MV-4-11 (cell line): Measurements from ENCODE around the gene GRID1.

ENCODE experiments used
- DNase-seq: peaks from one replicate; lab custom pipeline; 2025; lab: John Stamatoyannopoulos, UW

GRID1 gene

DNA sequence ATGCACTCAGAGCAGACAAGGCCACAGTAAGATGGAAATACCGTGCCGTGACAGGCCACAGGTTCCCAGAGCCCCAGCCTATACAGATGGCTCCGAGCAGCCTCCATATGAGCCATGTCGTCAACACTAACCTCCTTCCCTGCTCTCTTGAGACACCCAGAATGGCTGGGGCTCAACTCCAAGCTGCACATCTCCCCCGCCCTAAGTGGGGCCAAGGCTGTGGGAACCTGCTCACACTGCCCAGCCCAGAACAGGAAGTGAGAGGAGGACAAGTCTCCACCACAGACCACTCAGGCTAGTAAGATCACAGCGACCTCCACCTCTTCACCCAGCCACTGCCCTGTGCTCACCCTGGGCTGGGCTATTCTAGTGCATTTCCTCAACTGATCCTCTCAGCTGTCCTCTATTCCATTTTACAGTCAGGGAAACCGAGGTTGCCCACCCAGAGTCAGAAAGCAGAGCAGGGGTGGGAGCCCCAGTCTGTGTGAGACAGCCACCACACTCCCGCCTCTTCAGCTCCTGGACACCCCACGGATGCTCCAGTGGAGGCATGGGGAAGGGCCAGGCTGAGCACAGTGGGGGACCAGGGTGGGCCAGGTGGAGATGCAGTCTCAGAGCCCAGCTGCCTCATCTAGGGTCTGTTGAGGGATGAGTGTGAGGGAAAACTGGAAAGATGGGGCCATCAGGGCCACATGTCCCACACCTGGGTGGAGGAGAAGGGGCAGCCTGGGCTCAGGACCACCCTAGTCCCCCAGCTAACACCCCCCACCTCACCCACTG lies 11.6 kb downstream of the GRID1 start:
- DNase-seq, result peak; percentile 94

DNA sequence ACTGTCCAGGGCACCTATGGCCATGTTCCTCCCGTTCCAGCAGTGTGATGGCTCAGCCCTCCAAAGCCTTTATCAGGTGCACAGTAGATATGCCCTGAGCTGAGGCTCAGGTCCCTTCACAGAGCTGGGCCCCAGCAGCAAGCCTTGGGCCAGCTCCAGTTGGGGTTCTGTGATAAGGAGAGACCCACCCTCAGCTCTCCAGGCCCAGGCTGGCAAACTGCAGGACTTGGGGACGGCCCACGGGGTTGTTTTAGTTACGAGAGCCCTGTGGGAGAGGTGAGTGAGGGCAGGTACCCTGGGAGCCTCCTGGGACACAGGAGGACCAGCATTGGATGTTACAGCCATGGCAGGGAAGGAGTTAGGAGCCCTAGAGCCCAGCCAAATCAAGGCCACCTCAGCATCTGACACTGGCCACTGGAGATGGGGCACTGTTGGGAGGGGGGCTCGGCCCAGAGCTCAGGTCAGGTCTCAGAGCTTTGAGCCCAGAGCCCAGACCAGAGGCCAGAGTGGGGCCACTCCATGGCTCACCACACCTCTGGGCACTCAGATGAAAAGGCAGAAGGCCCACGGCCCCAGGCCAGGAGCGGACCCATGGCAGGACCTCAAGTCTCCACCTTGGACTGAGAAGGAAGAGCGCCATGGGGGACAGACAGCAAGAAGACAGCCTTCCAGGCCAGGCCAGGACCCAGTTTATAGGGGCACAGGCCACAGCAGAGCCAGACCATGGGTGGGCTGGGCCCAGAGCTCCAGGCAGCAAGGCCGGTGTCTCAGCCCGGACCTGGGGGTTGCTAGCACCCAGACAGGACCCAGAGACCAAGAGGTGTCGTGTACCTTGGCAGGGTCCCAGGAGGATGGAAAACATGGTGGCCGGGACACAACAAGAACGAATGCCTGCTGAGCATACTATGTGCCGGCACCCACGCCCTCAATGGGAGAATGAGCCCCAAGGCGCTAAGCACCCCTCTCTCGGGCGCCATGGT lies 12.8 kb downstream of the GRID1 start:
- no peak for DNase-seq

DNA sequence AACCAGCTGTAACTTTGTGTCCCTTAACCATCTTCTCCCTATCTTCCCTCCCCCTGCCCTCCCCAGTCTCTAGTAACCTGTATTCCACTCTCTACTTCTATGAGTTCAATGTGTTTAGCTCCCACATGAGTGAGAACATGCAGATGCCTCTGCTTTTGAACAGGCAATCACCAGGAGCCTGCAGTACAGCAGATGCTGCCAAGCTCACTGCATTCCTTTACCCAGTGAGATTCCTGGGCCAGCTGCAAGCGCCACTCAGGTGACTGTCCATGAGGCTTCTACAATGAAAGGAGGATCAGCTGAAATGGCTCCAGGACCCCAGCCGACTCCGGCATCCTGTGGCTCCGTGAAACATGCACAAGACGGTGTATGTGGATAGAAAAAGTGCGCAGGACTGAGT lies 15.7 kb downstream of the GRID1 start:
- DNase-seq, result no peak

DNA sequence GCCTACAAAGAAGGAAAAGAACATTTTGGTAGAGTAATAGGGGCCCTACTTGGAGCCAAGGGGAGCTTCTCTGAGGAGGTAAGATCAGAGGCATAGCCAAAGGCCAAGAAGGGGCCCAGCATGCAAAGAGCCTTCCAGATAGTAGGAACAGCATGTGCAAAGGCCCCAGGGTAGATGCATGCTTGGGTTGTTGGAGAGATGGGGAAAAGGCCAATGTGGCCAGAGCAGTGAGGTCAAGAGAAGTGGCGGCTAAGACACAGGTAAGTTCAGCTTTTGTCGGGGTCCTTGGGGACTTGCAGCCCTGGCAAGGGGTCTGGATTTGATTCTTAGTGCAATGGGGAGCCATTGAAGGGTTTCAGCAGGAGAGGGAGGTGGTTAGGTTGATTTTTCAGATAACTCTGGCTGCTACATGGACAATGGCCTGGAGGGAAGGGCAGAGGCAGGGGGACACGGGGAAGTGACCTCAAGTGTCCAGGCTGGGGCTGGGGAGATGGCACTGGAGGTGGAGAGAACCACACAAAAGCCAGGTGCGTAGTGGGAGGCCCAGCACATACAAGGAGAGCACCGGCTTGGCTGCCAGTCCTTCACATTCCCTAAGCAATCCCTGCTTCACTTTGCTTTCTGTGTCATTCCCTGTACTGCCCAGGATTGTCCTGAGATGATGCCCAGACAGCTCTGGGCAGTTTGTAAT lies 16.5 kb downstream of the GRID1 start:
- DNase-seq, result no peak

DNA sequence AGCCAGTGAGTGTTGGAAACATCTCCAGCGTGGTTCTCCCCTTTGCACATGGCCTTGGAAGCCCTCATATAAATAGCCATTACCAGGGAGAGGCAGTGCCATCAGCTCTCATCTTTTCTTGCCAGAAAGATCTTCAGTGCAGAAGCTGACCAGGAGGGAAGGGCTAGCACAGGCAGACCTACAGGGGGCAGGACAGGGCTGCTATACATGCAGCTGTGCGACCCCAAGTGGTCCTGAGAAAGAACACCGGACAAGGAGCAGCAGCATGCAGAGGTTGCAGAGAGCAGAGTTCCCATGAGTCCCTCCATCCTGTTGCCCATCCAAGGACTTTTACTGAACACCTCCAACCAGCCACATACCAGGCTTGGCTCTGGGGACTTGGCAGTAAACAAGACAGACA lies 17.1 kb downstream of the GRID1 start:
- DNase-seq, result peak; percentile 40

DNA sequence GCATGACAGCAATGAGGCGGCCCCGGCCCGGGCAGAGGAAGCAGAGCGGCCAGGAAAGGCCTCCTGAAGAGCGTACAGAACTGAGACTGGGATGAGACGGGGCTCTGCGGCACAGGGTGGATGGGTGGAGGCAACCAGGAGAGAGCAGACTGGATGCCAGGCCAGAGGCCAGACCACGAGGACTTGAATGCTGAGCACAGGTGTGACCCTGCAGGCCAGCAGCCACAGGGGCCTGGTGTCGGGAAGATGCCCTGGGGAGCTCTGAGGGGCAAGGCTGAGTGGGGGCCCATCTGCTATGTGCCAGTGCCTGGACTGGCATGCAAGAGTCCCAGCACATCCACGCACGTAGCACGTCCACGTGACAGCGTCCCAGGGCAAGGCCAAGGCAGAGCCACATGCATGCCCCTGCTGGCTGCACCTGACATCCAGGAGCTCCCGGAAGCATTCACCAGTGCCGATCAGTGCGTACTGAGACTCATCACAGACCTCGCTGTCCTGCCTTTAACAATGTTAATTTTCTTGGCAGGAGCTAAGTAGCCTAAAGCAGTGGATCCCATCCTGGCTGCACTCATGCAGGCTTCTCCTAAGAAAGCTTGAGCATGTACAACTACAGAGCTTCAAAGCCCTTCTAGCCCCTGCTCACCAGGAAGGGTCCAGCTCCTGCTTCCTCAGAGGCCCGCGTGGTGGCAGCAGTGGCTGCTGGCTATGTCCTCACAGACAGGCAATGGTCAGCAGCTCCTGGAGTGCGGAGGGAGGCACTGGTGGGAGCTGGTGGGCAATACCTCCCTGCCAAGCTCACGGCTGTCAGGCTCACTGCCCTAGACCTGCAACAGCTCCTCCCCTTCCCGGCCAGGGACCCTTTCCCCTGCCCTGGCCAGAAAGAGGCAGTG lies 18.0 kb downstream of the GRID1 start:
- DNase-seq, result no peak

DNA sequence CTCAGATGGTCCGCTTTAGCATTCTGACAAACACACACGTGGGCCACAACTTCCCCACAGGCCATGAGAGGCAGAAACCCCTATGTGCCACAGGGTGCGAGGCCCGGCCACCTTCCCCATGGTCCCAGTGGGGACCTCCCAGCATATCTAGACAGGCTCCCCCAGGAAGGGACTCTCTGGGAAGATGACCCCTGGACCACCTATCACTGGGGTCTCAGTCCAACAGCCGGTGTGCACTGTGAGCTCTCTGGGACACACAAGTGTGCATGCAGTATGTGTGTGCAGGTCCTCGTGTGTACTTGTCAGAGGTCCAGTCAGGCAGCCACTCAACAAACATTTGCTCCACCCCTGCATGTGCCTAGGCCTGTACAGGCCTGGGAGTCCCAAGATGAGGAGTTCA lies 18.7 kb downstream of the GRID1 start:
- DNase-seq, result no peak

DNA sequence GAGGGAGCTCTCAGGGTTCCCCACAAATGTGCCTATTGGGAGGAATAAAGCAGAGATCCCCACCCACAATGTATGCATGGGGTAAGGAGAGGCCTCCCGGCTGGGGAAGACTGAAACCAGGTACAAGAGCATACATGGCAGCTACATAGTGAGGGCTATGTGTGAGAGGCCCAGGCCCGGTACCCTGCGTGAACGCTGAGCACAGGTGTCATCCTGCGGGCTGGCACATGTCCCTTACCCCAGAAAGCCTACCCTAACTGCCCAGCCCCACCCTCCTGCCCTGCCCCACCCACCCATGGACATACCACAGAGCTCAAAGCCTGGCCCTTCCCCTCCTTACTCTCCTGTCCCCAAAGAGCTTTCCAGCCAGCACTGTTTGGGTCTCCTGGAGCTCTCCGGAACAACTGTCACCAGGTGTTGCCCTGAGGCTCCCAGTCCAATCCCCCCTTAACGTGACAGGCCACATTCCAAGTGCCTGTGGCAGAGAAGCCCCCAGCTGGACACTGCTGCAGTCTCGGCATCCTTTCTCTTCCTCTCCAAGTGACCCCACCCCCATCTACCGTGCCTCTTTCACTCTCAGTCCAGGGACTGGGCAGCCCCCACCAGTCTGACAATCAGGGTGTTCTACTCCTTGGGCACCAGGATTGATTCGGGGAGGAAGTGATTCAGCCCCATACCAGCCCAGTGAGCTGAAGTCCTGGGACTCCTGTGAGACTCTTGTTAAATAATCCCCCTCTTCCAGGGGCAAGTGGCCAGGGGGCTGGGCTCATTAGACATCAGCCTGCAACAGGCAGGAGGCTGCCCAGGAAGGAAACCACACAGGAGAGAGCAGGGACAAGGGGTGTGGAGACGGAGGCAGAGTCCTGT lies 19.6 kb downstream of the GRID1 start:
- no peak for DNase-seq

DNA sequence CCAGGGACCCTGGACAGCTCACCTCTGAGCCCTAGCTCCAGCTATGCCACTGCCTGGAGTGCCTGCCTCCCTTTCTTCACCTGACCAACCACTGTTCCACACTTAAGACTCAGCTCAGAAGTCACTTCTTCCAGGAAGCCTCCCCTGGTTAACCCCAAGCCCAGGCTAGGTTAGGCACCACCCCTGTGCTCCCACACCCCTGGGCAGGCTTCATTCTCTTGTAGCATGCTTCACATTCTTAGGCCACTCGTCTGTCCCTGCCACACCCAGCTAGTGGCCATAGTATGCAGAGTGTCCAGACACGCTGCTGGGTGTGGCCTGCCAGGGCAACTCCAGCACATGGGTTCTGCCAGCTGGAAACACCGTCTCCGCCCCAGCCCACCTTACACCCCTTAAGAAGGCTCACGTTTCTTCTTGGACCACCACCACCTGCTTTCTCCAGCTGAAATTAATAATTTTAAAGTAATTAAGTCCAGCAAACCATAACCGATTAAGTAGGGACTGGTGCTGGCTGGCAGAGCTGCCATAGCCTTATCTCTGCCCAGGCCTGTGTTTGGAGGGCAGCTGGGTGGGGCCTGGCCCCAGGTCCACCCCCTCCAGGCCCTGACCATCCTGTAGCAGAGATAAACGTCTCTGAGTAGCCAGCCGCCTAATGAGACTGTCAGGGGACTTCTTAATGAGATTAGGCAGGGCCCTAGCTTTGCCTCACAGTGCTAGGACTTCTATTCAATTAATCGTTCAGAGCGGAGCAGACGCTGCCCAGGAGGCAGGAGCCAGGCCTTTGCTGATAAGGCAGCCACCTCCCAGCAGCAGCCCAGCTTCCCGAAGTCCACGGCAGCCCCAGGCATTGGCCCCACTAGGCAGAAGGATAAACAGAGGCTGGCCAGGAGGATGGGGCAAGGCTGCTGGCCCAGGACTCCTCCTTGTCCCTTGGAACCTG lies 20.5 kb downstream of the GRID1 start:
- no peak for DNase-seq

DNA sequence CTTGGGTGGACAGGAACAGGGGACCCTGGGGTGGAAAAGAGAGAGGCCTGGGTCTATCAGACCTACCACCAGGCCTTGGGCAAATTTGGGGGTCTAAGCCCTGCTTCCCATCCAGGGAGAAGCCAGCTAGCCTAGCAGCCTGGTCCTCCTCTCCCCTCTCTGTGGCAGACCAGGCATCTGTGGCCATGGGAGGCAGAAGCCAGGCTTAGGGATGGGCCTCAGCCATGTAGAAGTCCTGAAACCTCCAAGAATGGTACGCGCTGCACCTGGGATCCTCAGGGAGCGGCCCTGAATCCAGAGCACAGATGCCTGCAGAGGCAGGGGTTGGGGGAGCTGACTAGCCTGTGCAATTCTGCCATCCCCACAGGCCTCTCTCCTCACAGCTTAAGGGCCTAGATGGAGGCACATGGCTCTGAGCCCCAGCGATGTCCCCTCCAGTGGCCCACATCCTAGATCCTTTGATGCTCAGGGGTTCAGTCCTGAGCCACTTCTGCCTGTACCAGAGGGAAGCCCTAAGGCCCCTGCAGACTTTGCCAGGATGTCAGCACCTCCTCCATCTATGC lies 21.2 kb downstream of the GRID1 start:
- DNase-seq, result no peak

DNA sequence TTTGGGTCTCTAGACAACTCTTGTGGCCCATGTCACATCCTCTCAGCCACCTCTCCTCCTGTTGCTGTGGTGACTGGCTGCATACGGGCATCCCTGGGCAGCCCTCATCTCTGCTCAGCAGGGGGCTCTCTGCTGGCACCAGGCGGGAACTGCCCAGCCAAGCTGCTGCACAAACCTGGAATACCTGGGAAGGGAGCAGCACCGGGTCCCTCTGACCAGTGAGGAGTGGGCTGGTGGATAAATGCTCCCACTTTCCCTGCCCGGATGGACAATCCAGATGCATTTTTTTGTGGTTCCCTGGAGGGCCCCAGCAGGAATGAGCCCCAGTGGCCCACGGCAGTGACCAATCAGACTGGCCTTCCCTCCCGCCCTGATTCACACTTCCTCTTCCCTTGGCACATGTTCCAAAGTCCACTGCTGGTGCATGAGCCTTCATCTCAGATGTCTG lies 21.9 kb downstream of the GRID1 start:
- DNase-seq, result peak; percentile 35

DNA sequence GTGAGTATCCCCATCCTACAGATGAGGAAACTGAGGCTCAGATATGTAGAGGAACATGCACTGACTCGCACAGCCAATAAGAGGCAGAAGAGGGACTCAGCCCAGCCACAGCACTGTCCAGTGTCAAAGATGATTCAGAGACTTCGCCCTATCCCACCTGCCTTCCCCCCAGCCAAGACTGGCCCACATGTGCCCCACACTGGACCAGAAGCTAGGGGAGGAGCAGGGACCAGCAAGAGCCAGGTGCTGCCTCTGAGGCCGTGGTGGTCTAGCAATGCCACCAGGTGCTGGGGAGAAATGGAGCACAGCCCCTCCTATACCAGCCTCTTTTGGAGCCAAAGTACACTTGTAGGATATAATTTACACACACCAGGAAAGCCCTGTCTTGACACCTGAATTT lies 22.3 kb downstream of the GRID1 start:
- no peak for DNase-seq

DNA sequence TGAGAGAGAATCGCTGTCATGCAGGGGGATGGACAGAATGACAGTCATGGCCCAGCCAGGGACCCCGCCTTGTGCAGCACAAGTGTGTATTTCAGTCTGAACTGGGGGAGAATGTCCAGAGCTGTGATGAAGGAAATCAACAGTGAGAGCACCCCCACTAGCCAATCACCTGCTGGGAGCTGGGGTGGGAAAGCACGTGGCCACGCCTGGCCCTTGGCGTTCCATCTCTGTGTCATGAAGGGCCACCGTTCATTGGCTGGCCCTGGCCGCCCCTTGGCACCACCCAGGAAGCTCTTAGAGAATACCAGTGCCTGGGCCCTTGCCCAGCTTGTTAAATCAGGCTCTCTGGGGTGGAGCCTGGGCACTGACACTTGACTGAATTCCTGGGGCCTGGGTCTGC lies 22.8 kb downstream of the GRID1 start:
- no peak for DNase-seq

DNA sequence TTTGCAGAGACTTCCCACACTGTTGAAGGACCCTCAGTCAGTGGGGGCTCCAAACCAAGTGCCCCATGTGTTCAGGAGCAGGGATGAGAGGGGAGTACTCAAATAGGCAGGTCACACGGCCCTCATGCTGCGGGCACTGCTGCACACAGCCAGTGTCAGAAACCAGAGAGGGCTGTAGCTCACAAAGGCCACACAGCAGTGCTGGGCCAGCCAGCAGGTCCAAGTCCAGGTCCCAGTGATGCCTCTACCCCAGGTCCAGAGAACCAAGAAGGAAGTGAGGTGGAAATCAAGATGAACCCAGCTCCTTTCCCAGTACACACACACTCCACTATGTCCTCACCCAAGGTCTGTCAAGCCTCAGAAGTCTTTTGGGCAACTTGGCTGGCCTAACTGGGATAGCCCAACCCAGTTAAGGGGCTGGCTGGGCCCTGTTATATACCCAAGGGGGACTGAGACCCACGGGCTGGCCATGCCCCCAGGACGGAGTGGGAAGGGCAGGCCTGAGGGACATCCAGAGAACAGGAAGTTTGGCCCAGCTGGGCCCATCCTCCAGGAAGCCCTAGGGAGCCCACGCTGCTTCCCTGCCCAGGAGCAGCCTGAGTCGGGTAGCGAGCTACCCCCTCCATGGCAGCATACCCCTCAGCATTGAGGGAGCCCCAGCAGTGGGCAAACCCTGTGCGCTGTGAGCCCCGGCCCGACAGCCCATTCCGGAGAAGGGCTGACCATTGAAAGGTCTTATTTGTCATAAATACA lies 24.3 kb downstream of the GRID1 start:
- no peak for DNase-seq

DNA sequence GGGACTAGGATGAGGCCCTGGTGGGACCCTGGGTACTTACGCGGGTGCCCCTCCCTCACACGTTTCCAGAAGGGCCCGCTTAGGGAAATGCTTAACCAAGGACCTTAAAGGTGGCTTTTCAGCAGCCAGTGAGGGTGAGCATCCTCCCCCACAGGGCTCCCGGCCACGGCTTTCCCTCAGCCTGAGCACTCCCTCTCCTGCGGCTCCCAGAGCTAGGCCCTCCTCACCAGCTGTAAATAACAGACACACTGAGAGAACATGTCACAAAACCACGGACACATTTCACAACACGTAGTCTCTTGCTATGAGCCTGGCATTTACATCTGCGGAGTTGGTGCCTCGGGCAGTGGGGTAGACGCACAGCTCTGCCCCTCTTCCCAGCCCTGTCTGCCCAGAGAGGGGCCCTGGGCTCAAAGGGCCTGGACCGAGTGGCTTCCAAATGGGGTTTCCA lies 25.2 kb downstream of the GRID1 start:
- DNase-seq, result peak; percentile 91

DNA sequence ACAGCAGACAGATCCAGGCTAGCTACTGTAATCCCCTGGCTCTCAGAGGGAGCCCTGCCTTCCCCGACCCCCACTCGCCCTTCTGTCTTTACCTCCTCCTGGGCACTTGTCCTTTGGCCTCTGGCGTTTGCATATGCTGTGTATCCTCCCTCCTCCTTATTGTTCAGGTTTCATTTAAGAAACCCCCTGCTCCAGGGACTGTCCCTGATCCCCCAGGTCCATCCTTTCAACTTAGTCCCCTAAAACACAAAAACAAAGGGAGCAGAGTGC lies 25.7 kb downstream of the GRID1 start:
- DNase-seq, result no peak

DNA sequence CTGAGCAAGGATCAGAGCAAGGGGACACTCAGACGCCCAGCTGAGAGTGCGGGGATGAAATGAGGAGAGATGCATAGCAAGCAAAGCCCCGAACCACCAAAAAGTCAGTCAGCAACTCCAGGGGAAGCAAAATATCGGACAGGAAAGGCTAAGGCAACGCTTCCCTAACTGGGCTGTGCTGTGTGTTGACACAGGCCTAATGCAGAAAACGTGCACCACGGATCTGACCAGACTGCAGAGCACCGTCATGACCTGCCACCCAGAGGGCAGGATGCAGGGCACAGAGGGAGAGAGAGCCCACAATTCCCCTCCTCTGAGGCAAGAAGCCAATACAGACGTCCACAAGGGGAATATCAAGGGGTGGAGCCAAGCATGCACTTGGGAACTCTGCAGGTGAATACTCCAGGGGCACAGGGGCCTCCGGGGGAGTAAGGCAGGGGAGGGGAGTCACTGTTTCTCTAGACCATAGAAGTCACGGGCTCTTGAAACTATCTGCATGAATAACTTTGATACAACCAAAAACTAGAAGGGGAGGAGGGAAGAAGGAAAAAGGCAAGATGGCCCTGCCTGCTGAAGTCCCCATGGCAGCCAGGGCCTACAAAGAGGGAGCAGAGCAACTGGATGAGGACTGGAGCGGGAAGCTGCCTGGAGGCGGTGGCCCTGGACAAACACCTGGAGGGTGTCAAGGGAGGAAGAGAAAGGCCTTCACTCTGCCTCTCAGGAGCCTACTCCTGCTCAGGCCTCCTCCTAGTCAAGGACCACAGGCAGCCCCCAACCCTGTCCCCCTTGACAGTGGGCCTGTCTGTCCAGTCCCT lies 26.2 kb downstream of the GRID1 start:
- peak; percentile 24 for DNase-seq
